HG02798 (cell line): Measurements from ENCODE around the gene THADA.
"Not testable (repeated sequence)": the region's sequence is repeated elsewhere in the genome, so short reads cannot be mapped to it uniquely, and the experiment has no call there.

ENCODE experiments used
- ATAC-seq: cut with Tn5 transposase; IDR thresholded peaks from one replicate; pipeline ENCODE4 v1.9.1; 2021; ENCODE audit warnings: mild to moderate bottlenecking; ENCODE audit not compliant: unreplicated experiment, poor library complexity

THADA gene

DNA sequence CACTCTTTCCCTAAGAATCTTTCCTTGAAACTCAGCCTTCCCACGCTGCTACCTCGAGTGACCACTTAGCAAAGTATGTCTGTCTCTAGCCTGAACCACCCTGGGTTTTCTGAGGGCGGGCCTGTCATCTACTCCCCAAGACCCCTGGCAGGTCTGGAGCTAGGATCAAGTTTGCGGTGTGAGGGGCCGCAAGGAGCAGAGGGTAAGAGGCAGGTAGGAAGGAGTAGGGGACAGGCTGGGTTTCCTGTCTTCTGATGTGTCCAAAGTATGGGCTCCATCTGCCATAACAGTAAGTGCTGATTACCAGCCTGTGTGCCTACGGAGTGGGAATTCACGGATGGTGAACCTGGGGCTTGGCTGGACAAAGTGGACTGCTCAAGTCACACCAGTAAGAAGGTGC, 394.8 kb downstream of the THADA start:
- ATAC-seq, result no peak

DNA sequence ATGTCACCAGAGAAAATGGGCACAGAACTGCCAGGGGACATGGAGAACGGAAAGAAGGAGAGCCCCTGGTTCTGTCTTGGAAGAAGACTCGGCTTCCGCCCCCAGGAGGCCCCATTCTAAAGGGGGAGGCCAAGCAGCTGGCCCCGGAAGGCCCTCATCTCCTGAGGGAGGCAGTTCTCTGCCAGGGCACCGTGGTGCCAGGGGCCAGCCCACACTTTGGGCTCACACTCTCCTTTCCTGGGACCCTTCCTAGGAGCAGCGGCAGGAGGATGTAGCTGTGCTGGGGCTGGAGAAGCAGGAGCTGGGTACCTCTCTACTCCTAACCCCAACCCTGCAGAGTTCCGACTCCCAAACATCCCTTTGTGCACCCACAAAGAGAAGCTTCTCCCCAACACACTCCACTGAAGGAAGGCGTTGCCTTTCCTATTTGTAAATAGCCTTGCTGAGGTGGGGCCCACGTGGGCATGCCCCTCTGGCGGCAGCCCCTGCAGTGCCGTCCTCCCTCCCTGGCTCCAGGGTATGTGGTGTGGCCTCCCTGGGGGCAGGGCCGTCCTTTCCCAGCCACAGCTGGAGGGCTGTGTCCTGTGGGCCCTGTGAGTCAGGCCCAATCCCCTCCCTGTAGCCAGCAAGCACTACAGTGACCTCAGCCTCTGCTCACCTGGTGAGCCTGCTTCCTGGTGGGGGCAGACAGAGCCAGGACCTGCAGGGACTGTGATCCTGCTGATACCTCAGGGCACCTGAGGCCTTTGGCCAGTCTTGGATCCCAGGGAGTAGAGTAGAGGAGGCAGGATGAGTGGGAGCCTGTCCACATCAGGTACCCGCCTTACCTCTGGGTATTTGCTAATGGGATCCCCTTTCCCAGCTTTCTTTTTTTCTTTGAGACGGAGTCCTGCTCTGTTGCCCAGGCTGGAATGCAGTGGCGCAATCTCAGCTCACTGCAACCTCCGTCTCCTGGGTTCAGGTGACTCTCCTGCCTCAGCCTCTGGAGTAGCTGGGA, 396.0 kb downstream of the THADA start:
- no peak for ATAC-seq

DNA sequence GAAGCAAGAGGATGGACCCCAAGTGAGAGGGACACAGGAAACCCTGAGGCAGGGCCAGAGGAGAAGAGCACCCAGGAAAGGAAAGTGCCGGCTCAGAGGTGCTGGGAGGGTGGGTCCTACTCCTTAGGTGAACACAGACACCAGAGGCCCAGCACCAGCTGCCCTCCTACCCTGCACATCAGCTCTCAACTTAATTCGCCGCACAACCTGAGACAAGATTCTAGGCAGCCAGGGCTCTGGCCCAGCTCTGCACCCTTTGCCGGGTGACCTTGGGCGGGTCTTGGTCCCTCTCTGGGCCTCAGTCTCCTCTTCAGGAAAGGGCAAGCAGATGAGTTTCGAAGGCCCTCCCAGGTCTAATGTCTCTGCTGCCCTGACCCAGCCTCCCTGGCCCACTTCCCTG, 397.6 kb downstream of the THADA start:
- no peak for ATAC-seq

DNA sequence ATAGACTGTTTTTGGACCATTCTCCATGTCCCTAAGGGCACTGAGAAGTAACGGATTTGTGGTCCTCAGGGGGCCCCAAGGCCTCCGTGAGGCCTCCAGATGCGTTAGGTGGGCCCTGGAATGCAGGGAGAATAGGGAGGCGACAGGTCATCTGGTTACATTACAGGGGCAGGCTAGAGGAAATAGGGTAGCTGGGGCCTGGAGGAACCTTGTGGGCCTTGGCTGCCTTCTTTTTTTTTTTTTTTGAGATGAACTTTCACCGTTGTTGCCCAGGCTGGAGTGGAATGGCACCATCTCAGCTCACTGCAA, 398.3 kb downstream of the THADA start:
- no peak for ATAC-seq

DNA sequence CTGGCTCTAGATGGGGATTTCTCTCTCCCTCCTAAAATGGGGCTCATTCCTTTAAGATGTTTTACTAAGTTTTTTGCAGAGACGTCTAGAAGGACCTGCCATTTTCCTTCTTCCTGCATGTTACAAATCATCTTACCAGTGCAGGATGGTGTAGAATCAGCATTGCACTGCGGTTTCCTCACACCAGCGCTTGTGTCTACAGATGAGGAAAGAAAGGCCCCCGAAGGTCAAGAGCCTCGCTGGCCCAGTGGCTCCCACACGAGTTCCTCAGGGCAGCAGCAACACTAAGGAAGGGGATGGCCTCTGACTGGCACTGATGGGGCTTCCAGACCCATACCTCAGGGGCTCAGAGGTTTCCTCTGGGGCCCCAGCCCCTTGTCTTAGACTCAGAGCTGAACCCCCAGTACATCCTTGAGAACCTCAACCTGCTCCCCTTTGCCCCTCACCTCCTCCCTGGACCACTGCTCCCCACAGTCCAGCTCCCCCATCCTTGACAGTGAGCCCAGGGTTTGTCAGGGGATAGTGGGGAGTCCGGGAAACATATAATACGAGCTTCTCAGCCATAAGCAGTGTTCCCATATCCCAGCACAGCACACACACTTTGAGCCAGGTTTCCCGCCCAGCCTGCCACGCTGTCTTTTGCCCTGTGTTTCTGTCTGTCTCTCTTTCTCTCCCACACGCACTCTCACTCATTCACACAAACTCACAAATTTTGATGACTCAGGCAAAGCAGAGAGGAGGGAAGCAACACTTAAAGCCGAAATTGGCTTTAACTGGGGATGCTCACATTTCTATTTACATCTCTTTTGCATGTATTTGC, 398.9 kb downstream of the THADA start:
- no peak for ATAC-seq

DNA sequence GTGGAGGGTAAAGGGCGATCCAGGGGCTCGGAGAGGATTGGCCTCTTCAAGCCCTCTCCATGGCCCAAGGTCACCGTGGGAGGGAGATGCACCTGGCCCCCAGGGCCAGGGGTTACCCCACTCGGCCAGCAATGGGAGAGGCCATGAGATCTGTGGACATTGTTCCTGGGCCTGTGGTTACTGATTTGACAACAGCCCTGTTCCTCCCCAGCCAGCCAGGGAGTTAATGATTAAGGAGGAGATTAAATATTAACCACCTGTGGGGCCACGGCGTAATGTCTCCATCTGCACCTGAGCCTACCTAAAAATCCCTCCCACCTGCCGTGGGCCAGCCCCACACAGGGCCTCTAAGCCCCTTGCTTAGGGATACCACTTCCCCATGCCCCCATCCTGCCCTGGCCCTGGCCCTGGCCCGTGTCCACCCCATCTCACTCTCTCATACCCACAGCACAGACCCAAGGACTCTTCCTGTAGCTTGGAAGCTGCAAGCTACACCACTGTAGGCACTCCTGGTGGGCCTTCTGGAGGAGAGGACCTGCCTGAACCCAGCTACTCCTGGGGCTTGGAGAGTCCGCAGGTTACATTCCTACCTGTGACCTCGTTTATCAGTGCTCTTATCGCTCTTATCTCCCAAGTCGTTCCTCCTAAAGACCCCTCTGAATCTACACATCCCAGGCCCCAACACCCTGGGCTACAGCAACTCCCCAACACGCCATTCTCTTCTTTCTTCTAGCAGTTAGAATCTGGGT, 401.5 kb downstream of the THADA start:
- peak; percentile 50 for ATAC-seq

DNA sequence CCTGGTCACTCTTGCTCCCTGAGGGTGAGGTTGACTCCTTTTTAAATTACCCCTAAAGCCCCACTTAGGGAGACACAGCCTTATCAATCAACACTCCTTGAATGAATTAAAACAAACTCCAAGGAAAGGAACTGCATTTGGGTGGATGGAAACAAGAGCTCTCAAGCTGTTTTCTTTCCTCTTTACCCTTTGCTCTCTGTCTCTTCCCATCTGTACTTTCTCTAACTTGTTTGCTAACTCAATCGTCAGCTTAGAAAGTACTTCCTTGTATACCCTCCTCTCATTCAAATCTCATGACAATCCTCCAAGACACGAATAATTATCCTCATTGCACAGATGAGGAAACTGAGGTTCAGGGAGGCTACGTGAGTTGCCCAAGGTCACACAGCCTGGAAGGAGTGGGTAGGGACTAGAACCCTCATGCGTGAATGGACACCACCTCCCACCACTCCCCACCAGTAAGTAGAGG, 402.2 kb downstream of the THADA start:
- no peak for ATAC-seq

DNA sequence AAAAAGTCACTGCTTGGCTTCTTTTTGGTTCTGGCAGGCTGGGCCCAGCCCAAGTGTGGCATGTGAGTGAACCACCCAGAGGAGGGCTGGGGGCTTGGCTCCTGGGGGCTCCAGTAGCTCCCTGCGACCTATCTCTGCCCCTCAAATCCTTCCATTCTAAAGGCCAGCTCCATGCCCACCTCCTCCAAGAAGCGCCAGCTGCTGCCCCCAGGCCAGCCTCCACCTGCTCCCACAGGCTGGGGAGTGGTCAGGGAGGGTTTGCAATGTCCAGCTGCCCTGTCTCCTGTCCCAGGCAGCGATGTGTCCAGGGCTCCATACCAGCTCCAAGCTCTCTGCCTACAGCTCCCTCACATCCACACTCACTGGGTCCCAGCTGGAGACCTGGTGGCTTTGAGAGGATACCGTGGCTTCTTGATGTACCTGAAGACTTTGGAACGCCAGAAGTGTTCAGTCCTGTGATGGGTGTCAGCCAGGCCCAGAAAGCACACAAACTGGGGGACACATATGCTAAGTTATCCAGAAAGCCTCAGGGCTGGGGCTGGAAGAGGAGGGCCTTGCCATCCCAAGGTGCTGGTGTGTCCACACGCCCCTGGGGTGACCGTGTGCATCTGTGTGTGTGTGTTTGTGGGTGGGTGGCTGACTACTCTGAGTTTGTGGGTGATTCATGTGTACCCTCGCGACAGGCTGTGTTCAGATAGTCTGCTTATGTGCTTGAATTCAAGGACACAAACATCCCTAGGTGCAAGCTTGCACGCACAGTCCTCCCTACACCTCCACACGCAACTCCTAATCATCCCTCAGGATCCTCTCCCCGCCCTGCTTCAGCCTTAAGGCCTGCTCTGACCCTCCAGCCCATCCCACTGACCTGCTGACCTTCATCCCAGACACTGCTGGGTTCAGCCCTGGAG, 402.8 kb downstream of the THADA start:
- ATAC-seq, result no peak

DNA sequence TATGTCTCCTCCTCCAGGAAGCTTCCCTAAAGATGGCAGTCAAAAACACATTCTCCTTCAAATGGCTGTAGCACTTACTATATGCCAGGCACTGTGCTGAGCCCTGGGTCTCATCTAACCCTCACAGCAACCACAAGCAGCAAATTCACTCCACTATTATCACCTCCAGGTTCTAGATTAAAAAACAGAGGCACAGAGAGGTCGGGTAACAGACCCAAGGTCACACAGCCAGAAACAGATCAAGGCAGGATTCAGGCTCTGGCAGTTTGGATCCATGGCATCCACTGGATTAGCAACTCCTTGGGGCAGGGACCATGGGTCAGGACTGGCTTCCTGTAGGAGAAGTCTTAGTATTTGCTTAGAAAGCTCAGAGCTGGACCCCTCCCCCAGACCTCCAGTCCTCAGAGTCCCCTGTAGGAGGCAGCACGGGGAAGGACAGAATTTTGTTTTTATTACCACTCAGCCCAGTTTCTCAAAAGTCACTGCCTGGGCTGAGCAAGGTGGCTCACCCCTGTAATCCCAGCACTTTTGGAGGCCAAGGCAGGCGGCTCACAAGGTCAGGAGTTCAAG, 403.8 kb downstream of the THADA start:
- ATAC-seq, result no peak

DNA sequence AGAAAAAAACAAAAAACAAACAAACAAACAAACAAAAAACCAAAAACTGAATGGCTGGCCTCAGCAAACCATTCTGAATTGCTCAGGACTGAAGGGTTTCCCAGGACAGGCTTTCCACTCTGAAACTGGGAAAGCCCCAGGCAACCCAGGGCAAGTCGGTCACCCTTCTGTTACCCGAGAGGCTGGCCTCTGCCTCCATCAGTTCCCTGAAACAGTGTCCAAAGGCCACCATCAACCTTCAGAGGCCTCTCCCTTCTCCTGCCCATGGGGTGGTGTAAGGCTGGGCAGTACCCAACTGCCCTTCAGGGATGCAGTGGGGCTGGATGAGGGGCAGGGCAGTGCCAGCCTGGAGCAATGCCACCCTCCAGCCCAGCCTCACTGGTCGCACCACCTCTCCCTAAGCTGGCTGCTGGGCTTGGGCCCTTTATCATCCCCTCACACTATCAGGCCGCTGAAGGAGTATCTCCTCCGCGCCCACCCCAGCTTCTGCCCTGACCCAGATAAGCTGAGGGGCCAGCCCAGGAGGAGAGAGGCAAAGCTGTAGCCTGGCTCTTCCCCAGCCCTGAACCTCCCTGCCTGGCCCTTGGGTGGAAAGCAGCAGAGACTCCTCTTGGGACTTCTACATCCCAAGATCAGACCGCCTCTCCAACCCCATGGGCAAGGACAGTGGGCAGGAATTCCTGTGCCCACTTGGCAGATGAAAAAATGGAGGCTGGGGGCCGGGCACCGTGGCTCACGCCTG, 405.4 kb downstream of the THADA start:
- no peak for ATAC-seq

DNA sequence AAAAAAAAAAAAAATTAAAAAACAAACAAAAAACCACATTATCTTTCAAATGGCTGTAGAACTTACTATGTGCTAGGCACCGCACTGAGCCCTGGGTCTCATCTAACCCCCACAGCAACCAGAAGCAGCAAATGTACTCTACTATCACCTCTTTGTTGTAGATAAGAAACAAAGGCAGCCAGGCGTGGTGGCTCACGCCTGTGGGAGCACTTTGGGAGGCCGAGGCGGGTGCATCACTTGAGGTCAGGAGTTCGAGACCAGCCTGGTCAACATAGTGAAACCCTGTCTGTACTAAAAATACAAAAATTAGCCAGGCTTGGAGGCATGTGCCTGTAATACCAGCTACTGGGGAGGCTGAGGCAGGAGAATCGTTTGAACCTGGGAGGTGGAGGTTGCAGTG, 406.0 kb downstream of the THADA start:
- not testable (repeated sequence) for ATAC-seq

DNA sequence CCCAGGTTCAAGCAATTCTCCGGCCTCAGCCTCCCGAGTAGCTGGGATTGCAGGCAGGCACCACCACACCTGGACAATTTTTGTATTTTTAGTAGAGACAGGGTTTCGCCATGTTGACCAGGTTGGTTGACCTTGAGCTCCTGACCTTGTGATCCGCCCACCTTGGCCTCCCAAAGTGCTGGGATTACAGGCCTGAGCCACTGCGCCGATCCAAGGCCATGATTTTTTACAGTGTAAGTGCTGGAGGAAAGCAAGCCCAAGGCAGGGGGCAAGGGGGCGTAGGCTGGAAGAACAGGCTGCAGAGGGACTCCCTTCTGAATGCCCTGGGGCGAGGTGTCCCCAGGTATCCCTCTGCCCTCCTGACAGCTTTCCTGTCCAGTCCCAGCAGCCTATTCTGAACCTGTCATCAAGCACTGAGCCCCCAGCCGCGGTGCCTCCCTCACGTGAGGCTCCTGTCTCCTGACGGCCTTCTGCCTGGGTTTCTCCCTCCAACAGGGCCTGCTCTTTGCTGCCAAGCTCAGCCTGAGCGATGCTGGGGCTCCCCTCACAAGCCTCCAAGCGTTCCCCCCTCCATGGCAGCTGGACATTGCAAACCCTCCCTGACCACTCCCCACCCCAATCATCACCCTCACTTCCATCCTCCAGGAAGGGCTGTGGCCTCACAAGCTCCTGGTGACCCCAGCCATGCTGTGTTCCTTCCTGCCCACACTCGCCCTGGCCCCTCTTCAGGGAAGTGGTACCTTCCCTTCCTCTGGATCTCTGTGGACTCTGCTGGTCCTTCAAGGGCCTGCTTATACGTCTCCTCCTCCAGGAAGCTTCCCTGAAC, 407.1 kb downstream of the THADA start:
- ATAC-seq, result no peak

DNA sequence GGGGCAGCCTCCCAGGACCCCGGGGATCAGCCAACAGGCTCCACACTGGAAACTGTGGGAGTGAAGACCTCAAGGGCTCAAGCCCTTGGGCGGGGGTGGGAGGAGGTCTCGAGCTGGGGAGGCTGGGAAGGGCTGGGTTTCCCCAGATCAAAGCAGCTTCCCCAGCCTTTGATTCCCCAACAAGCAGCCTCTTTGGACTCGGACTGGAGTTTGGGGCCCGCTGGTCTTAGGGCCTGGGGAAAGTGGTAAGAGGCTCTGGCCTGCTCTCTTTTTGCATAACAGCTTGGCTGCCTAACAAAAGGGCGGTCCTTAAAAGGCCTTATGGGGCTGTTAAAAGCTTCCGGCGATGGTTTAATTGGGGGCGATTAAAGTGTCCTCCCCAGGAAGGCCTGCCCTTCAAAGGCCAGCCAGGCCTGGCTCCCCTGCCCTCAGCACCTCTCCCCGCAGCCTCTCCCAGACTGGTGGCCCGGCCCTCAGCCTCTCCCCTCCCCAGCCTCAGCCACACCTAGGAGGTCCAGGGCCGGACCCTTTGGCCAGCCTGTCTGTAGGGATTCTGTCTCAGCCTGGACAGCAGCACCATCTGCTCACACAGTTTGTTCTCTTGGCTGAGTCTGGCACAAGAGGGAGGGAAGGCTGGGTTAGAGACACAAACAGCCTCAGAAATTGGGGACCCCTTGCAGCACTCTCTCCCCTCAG, 409.0 kb downstream of the THADA start:
- no peak for ATAC-seq

DNA sequence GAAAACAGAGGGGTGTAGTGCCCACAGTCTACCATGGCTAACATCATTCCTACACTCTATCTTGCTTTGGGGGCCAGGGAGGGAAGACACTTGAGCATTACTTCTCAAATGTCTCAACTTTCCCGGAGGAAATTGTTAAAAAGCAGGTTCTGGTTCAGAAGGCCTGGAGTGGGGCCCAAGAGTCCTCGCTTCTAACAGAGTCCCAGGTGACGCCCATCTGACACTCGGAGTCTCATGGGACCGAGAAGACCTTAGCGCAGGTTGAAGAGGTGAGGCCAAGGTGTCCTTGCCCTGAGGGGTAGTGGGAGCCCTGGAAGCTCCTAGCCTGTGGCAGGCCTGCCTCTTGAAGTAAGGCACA, 409.5 kb downstream of the THADA start:
- ATAC-seq, result no peak

DNA sequence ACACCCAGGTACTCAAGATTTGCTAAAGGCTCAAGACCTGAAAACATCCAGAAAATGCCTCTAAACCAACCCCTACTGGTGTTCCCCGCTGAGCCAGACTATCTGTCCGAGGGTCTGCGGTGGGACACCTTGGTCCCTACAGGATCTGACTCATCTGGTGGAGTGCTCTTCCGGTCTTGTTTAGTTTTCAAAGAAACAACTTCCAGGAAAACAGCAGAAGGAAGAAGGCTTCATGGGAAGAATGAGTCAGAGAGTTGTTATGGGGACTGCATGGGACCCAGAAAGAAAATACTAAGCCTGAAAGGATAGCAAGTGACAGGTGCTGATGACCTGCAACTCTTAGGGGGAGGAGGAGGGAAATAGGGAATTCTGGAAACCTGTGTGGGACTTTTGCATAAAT, 410.7 kb downstream of the THADA start:
- no peak for ATAC-seq

DNA sequence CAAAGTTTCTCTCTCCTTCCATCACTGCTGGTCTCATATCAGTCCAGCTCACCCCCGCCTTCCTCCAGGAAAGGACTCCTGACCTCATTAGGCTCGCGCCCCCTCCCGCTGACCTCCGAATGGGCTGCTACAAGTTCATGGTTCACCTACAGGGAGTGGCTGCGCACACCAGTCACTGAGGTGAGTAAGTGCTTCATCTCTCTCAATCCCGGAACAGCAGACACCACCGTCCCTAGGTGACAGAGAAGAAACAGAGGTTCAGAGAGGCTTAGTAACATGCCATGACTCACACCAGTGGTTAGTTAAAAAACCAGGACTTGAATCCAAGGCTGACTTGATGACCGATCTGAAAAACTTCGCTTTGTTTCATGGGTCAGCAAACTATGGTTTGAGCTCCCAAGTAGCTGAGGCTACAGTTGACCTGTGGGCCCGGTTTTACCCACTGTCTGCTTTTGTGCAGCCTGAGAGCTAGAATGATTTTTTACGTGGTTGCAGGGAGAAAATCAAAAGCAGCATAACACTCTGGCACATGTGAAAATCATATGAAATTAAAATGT, 411.4 kb downstream of the THADA start:
- ATAC-seq, result no peak

DNA sequence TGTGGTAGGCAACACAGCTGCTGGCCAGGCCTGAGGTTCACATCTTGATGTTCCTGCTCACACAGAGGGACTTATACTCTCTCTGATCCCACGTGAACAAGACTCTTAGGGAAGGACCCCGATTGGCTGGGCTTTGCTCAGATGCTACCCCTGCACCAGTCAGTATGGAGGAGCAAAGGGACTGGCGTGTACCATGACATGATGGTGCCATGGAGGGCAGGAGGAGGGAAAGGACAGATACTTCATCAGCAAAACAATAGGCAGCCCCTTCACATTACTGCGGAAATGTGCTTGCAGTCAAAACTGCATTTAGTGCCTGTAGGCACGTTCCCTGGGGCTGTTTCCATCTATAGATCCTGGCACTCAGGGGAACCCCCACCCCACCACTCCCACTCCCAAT, 412.1 kb downstream of the THADA start:
- ATAC-seq, result no peak
